ENCODE results near the gene ST8SIA5.
A peak's percentile ranks its signal among the peaks of the same experiment; 100 is the strongest.

The ST8SIA5 gene

GRCh38 chr18:46624127-46624526, 132.7 kb downstream of the ST8SIA5 start:
- no peak for TF ChIP-seq CTCF (conservative IDR thresholded peaks at IDR 0.05; ENCODE audit: low read depth, low read length)
- no peaks in the 10 kb centered on the region for H3K36me3 ChIP-seq (ENCODE audit: insufficient read depth)
- no peaks in the 10 kb centered on the region for H4K20me1 ChIP-seq (ENCODE audit: insufficient read depth)
- no peak overlapping the region for H3K4me3 ChIP-seq (IDR thresholded peaks at IDR 0.05; ENCODE audit: insufficient read depth, low read depth, low read length)
- H2AFZ ChIP-seq (ENCODE audit: low read depth), result no peak overlapping the region
- H3K9ac ChIP-seq, result no peak overlapping the region
- H3K27me3 ChIP-seq (ENCODE audit: insufficient read depth, low read depth), result no peaks in the 10 kb centered on the region
- no peaks in the 10 kb centered on the region for H3K4me1 ChIP-seq (ENCODE audit: low read depth, poor library complexity, severe bottlenecking)
- no peak overlapping the region for H3K27ac ChIP-seq
- no peaks in the 10 kb centered on the region for H3K79me2 ChIP-seq (ENCODE audit: insufficient read depth, low read depth)
- no peak overlapping the region for H3K4me2 ChIP-seq

GRCh38 chr18:46623541-46623940, 133.3 kb downstream of the ST8SIA5 start:
- Histone ChIP-seq H3K79me2 (ENCODE audit: insufficient read depth, low read depth) (no peaks in the 10 kb centered on the region), H4K20me1 (ENCODE audit: insufficient read depth) (no peaks in the 10 kb centered on the region), H3K4me3 (IDR thresholded peaks at IDR 0.05; ENCODE audit: insufficient read depth, low read depth, low read length) (no peak overlapping the region), H3K27me3 (ENCODE audit: insufficient read depth, low read depth) (no peaks in the 10 kb centered on the region), H3K4me1 (ENCODE audit: low read depth, poor library complexity, severe bottlenecking) (no peaks in the 10 kb centered on the region), H3K36me3 (ENCODE audit: insufficient read depth) (no peaks in the 10 kb centered on the region), H3K27ac (no peak overlapping the region), H2AFZ (ENCODE audit: low read depth) (no peak overlapping the region), H3K4me2 (no peak overlapping the region), H3K9ac (no peak overlapping the region)
- TF ChIP-seq CTCF (conservative IDR thresholded peaks at IDR 0.05; ENCODE audit: low read depth, low read length), result no peak

- Histone ChIP-seq H3K27ac (no peak overlapping the region), H2AFZ (ENCODE audit: low read depth) (no peak overlapping the region), H3K36me3 (ENCODE audit: insufficient read depth) (no peaks in the 10 kb centered on the region), H3K4me1 (ENCODE audit: low read depth, poor library complexity, severe bottlenecking) (no peaks in the 10 kb centered on the region), H3K4me2 (no peak overlapping the region), H3K27me3 (ENCODE audit: insufficient read depth, low read depth) (no peaks in the 10 kb centered on the region), H3K9ac (no peak overlapping the region), H3K4me3 (IDR thresholded peaks at IDR 0.05; ENCODE audit: insufficient read depth, low read depth, low read length) (no peak overlapping the region), H3K79me2 (ENCODE audit: insufficient read depth, low read depth) (no peaks in the 10 kb centered on the region), H4K20me1 (ENCODE audit: insufficient read depth) (no peaks in the 10 kb centered on the region)
- TF ChIP-seq CTCF (conservative IDR thresholded peaks at IDR 0.05; ENCODE audit: low read depth, low read length), result peak; percentile 58
Observed at GRCh38 chr18:46622999-46623398, 133.9 kb downstream of the ST8SIA5 start.

DNA sequence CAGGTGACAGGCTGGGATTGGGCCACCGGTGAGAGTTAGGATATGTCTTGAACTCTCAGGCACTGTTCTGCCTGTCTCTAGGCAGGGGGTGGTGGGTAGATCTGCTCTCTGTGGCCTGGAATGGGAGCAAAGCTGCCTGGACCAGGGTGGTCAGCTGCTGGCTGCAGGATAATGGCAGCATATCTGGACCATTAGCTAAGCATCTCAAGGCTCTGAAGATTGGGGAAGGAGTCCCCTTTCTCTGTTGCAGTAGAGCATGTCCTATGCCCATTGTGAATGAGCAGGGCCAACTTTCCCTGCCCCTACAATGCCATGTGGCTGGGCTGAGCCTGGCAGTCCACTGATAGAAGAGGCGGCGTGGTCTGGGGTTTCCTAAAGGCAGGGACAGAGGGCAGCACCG, 134.4 kb downstream of the ST8SIA5 start:
- TF ChIP-seq CTCF (conservative IDR thresholded peaks at IDR 0.05; ENCODE audit: low read depth, low read length), result no peak
- Histone ChIP-seq H3K4me2 (no peak overlapping the region), H2AFZ (ENCODE audit: low read depth) (no peak overlapping the region), H3K9ac (no peak overlapping the region), H3K4me3 (IDR thresholded peaks at IDR 0.05; ENCODE audit: insufficient read depth, low read depth, low read length) (no peak overlapping the region), H4K20me1 (ENCODE audit: insufficient read depth) (no peaks in the 10 kb centered on the region), H3K79me2 (ENCODE audit: insufficient read depth, low read depth) (no peaks in the 10 kb centered on the region), H3K4me1 (ENCODE audit: low read depth, poor library complexity, severe bottlenecking) (no peaks in the 10 kb centered on the region), H3K27me3 (ENCODE audit: insufficient read depth, low read depth) (no peaks in the 10 kb centered on the region), H3K36me3 (ENCODE audit: insufficient read depth) (no peaks in the 10 kb centered on the region), H3K27ac (no peak overlapping the region)

DNA sequence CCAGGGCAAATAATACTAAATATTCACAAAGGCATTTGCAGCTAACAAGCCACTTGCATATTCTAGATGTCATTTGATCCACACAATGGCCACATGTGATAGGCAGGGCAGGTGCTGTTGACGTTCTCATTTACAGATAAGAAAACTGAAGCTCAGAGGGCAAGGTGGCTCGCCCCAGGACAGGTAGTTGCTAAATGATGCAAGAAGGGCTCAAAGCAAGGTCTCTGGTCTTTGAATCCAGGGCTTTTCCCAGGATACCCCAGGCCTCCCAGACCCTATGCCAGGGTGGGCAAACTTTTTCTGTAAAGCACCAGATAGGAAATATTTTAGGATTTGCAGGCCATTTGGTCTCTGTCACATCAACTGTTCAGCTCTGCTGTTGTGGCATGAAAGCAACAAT, 135.0 kb downstream of the ST8SIA5 start:
- no peak overlapping the region for H3K4me3 ChIP-seq (IDR thresholded peaks at IDR 0.05; ENCODE audit: insufficient read depth, low read depth, low read length)
- no peak overlapping the region for H3K4me2 ChIP-seq
- H4K20me1 ChIP-seq (ENCODE audit: insufficient read depth), result no peaks in the 10 kb centered on the region
- H3K9ac ChIP-seq, result no peak overlapping the region
- no peaks in the 10 kb centered on the region for H3K4me1 ChIP-seq (ENCODE audit: low read depth, poor library complexity, severe bottlenecking)
- no peak overlapping the region for H2AFZ ChIP-seq (ENCODE audit: low read depth)
- H3K27me3 ChIP-seq (ENCODE audit: insufficient read depth, low read depth), result no peaks in the 10 kb centered on the region
- H3K27ac ChIP-seq, result no peak overlapping the region
- H3K36me3 ChIP-seq (ENCODE audit: insufficient read depth), result no peaks in the 10 kb centered on the region
- TF ChIP-seq CTCF (conservative IDR thresholded peaks at IDR 0.05; ENCODE audit: low read depth, low read length), result no peak
- no peaks in the 10 kb centered on the region for H3K79me2 ChIP-seq (ENCODE audit: insufficient read depth, low read depth)

All from KMS-11 (cell line).